Activated B cell treated with CpG ODN at 0.5 μM for 24 hours (primary cell): ENCODE measurements around the gene GJB2. TPM values are rescaled to one million over a fixed set of nuclear protein-coding genes. Genes with fewer than 3 reads are reported as not detected.
"Not testable (repeated sequence)": the region's sequence is repeated elsewhere in the genome, so short reads cannot be mapped to it uniquely, and the experiment has no call there.

Source experiments
- ATAC-seq: fragments of 200-7000 bp; cut with Tn5 transposase; one replicate; pipeline ENCODE4 v1.10.0; 2021; ENCODE audit warnings: low read depth, mild to moderate bottlenecking, moderate library complexity
- CTCF ChIA-PET: fragments of 350-600 bp; sonication (Branson Sonifier 250); formaldehyde crosslinking; loops from one replicate; lab custom pipeline; 2021; ENCODE audit warnings: antibody characterized with exemption; lab: Charles Lee
- POLR2A ChIA-PET: fragments of 350-600 bp; sonication (Branson Sonifier 250); formaldehyde crosslinking; loops from one replicate; lab custom pipeline; 2021; ENCODE audit warnings: antibody characterized with exemption; lab: Charles Lee
- DNase-seq: peaks from one replicate; pipeline ENCODE4 v3.0.0; 2022
- H3K27ac Mint-ChIP-seq: one replicate; pipeline ENCODE4 v1.8.0; 2020; ENCODE audit warnings: mixed read lengths
- H3K27me3 Mint-ChIP-seq: one replicate; pipeline ENCODE4 v1.8.0; 2021; ENCODE audit warnings: mixed read lengths
- H3K36me3 Mint-ChIP-seq: one replicate; pipeline ENCODE4 v1.8.0; 2021; ENCODE audit warnings: low read depth, mixed read lengths
- H3K4me1 Mint-ChIP-seq: one replicate; pipeline ENCODE4 v1.8.0; 2021; ENCODE audit warnings: mixed read lengths
- H3K4me3 Mint-ChIP-seq: one replicate; pipeline ENCODE4 v1.8.0; 2020; ENCODE audit warnings: mild to moderate bottlenecking, mixed read lengths
- H3K9me3 Mint-ChIP-seq: one replicate; pipeline ENCODE4 v1.8.0; 2020; ENCODE audit warnings: mixed read lengths
- intact Hi-C: fragments of 100-400 bp; cut with micrococcal nuclease; formaldehyde crosslinking; loops from one replicate; pipeline ENCODE4 v1.15.1; 2024
- total RNA-seq: library from RNA; stranded (reverse); gene quantifications from 2 replicates; pipeline ENCODE4 v1.2.3, GENCODE V29; 2022
- TF ChIP-seq, protein P1 (sequence below): fragments of 200-600 bp; IDR thresholded peaks from one replicate; pipeline ENCODE4 v1.8.0; 2022; ENCODE audit warnings: antibody characterized with exemption, mild to moderate bottlenecking

The GJB2 gene
- total RNA-seq, 1 donor from 2014 or later: not detected

DNA sequence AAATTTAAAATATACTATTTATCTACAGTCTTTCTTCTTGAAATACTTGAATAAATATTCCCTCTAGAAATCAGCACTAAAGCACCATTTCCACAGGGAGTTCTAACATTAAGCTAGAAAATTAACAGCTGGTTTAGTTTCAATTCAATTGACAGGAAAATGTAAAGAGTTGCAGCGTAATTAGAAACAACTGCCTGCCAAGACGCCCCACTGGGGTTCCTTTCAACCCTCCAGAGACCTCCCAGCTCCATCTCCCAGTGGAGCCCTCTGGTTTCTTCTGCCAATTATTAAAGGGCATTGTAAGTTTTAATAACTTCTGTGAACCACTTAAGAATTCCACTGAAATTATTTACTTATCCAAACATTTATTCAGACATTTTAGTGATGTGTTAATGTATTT, 36.0 kb downstream of the GJB2 start:
- Mint-ChIP-seq H3K27me3 (peaks cover 2% of the 10 kb centered on the region), H3K27ac (no peak overlapping the region), H3K4me1 (peaks cover 8% of the 10 kb centered on the region), H3K36me3 (no peaks in the 10 kb centered on the region), H3K4me3 (no peak overlapping the region), H3K9me3 (no peaks in the 10 kb centered on the region)
- ChIA-PET POLR2A (no interaction called here), CTCF (no interaction called here)
- intact Hi-C loops: no loop called here
- ATAC-seq (no peak), DNase-seq (no peak)
- TF ChIP-seq, protein P1, sequence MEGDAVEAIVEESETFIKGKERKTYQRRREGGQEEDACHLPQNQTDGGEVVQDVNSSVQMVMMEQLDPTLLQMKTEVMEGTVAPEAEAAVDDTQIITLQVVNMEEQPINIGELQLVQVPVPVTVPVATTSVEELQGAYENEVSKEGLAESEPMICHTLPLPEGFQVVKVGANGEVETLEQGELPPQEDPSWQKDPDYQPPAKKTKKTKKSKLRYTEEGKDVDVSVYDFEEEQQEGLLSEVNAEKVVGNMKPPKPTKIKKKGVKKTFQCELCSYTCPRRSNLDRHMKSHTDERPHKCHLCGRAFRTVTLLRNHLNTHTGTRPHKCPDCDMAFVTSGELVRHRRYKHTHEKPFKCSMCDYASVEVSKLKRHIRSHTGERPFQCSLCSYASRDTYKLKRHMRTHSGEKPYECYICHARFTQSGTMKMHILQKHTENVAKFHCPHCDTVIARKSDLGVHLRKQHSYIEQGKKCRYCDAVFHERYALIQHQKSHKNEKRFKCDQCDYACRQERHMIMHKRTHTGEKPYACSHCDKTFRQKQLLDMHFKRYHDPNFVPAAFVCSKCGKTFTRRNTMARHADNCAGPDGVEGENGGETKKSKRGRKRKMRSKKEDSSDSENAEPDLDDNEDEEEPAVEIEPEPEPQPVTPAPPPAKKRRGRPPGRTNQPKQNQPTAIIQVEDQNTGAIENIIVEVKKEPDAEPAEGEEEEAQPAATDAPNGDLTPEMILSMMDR: no peak

DNA sequence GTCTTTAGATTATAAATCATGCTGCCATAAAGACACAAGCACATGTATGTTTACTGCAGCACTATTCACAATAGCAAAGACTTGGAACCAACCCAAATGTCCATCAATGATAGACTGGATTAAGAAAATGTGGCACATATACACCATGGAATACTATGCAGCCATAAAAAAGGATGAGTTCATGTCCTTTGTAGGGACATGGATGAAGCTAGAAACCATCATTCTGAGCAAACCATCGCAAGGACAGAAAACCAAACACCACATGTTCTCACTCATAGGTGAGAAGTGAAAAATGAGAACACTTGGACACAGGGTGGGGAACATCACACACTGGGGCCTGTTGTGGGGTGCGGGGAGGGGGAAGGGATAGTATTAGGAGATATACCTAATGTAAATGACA, 39.4 kb downstream of the GJB2 start:
- DNase-seq, H3K36me3 Mint-ChIP-seq, H3K27ac Mint-ChIP-seq, POLR2A ChIA-PET, CTCF ChIA-PET, ATAC-seq, H3K9me3 Mint-ChIP-seq, H3K4me3 Mint-ChIP-seq, intact Hi-C loops, H3K4me1 Mint-ChIP-seq: not testable (repeated sequence)
- H3K27me3 Mint-ChIP-seq: peaks cover 16% of the 10 kb centered on the region

DNA sequence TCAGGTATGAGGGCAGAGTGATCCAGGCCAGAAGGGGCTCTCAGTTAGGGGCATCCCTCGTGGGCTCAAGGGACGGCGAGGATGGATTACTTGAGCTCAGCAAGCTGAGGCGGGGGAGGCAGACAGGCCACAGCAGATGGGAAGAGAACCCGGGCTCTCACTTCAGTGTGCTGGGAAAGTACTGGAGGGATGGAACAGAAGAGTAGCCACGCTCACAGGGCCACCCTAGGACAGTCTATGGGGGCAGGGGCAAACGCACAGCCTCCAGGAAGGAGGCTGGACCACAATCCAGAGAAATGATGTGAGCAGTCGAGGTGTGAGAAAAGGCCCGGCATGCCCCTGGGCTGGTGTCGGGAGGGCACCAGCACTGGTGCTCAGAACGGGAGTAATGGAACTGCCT, 41.1 kb downstream of the GJB2 start:
- Mint-ChIP-seq H3K27ac (no peak overlapping the region), H3K4me1 (no peaks in the 10 kb centered on the region), H3K9me3 (no peaks in the 10 kb centered on the region), H3K36me3 (no peaks in the 10 kb centered on the region), H3K4me3 (no peak overlapping the region), H3K27me3 (peaks cover 18% of the 10 kb centered on the region)
- ChIA-PET CTCF (interaction anchor here (0.6 kb wide), 1 partner anchor 14 kb away, joined by 3 read pairs; no protein-coding TSS in a partner anchor), POLR2A (no interaction called here)
- ATAC-seq (no peak), DNase-seq (no peak)
- intact Hi-C loops: no loop called here
- TF ChIP-seq, protein P1: no peak

DNA sequence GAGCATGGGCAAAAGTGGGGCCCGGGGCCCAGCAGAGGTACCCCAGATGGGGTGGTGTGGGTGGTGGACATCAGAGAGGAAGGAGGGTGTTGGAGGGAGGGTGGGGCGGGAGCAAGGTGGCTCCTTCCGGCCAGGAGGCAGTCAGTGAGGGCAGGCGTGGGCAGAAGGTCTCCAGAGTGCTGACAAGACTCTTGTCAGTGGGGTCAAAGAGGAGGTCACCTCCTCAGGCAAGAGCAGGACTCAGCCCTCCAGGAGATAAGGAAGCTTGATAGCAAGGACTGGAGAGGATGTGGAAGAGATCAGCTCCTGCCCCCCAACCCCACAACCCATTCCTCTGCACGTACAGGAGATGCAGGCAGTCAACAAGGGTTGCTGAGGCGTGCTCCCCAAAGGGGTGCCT, 41.7 kb downstream of the GJB2 start:
- ChIA-PET POLR2A (no interaction called here), CTCF (no interaction called here)
- Mint-ChIP-seq H3K27ac (no peak overlapping the region), H3K27me3 (peaks cover 18% of the 10 kb centered on the region), H3K36me3 (no peaks in the 10 kb centered on the region), H3K4me1 (no peaks in the 10 kb centered on the region), H3K4me3 (no peak overlapping the region), H3K9me3 (no peaks in the 10 kb centered on the region)
- ATAC-seq (no peak), DNase-seq (no peak)
- TF ChIP-seq, protein P1: no peak
- intact Hi-C loops: no loop called here

DNA sequence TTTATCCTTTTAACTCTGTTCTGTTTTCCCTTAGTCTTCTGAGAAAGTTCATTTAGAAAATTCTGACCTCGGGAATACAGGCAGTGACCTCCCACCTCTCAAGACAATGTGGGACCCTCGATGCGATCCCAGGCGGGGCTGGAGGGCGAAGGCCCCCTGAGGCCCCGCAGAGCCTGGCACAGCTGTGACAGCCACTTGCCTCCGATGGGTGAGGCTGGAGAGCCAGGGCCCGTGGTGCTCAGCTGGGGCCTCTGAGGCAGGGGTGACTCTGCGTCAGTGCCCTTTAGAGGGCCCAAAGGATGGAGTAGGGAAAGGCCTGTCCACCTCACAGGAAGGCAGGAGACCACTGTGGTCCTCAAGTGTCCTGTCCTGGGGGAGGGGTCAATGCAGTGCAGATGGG, 42.2 kb downstream of the GJB2 start:
- POLR2A ChIA-PET: no interaction called here
- TF ChIP-seq, protein P1: no peak
- ATAC-seq (no peak), DNase-seq (no peak)
- no peak overlapping the region for H3K27ac Mint-ChIP-seq
- H3K27me3 Mint-ChIP-seq: peaks cover 18% of the 10 kb centered on the region
- no peaks in the 10 kb centered on the region for H3K9me3 Mint-ChIP-seq
- intact Hi-C loops: no loop called here
- H3K4me1 Mint-ChIP-seq: no peaks in the 10 kb centered on the region
- H3K36me3 Mint-ChIP-seq: no peaks in the 10 kb centered on the region
- CTCF ChIA-PET: interaction anchor here (0.6 kb wide), 1 partner anchor 48 kb away, joined by 3 read pairs; no protein-coding TSS in a partner anchor
- no peak overlapping the region for H3K4me3 Mint-ChIP-seq

DNA sequence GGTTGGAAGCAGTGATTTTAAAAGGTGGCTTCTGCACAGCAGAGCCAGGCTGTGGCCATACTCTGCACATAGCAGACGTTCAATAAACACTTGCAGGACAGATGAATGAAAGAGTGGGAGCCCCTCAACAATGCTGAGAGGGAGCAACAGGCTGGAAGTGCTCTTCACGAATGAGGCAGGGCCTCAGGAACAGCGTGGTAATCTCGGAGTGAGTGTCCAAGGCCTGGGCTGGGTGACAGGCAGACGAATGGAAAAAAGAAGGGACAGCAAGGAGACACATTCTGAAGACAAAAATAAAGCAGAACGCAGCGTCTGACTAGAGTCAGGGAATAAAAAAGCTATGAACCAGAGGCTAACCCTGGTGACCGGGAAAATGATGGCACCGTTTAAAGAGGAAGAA, 43.0 kb downstream of the GJB2 start:
- DNase-seq: no peak
- intact Hi-C loops: no loop called here
- no peak for ATAC-seq
- Mint-ChIP-seq H3K27ac (no peak overlapping the region), H3K27me3 (peaks cover 23% of the 10 kb centered on the region), H3K36me3 (no peaks in the 10 kb centered on the region), H3K9me3 (no peaks in the 10 kb centered on the region), H3K4me3 (no peak overlapping the region), H3K4me1 (no peaks in the 10 kb centered on the region)
- POLR2A ChIA-PET: no interaction called here
- TF ChIP-seq, protein P1: no peak
- CTCF ChIA-PET: interaction anchor here (0.6 kb wide), 1 partner anchor 47 kb away, joined by 3 read pairs; no protein-coding TSS in a partner anchor
